ENCODE data around the gene UBTD2. TPM values are rescaled to one million over a fixed set of nuclear protein-coding genes. Genes with fewer than 3 reads are reported as not detected.
A peak's percentile ranks its signal among the peaks of the same experiment; 100 is the strongest.

The UBTD2 gene
- total RNA-seq, 1 experiment from 2014 or later, result 42.6 TPM

DNA sequence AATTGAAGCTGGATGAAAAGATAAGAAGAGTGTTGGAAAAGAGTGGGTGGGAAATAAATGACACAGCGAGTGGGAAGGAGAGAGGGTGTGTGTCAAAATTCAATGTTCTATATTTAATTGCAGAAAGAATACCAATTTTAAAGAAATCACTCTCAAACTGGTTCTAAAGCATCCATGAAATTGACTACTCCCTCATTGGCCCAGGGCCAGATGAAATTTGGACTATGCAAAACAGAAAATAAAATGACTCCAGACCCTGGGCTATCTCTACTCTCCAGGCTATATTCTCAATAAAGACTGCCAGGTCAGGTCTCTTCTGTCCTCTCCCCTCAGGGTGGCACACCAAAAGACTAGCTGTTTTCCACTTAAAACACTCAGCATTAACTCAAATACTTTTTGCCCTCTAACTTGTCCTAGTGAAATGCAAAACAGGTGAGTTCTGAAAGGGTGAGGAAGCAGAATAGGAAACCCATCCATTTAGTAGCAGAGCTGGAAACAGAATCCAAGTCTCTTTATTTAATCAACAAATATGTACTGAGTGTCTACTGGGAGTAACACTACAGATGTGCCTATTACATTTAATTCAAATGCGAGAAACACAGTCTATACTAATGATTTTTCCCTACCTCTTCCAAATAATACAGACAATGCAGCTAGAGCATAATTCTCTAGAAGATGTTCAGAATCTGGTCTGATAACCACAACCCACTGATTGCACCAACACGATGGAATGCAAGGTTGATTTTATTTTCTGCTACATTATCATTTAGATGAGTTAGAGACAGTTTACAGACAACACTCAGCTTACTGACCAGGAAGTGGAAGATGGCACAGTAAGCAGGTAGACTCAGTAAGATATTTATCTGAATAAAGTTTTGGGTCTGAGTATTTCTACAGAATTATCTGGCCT lies 47.5 kb downstream of the UBTD2 start:
- Histone ChIP-seq H3K4me2 (ENCODE audit: insufficient read depth, insufficient read length, low read length) (no peak overlapping the region), H2BK20ac (ENCODE audit: low read depth, low read length, poor library complexity, severe bottlenecking) (no peak overlapping the region), H2AFZ (ENCODE audit: low read length) (no peak overlapping the region), H2BK120ac (ENCODE audit: low read depth, low read length, poor library complexity, severe bottlenecking) (no peak overlapping the region), H3K23ac (ENCODE audit: insufficient read length, low read depth, low read length) (no peak overlapping the region), H3T11ph (ENCODE audit: low read length) (no peak overlapping the region), H3K23me2 (ENCODE audit: insufficient read length, low read depth, low read length, poor library complexity, severe bottlenecking) (no peaks in the 10 kb centered on the region), H3K9me3 (ENCODE audit: control insufficient read depth, low read depth, low read length) (no peaks in the 10 kb centered on the region), H3K18ac (ENCODE audit: insufficient read length, low read depth, low read length) (no peak overlapping the region), H3K9ac (ENCODE audit: extremely low read depth, insufficient read length, low read length) (no peak overlapping the region), H2BK12ac (ENCODE audit: insufficient read length, low read depth, low read length) (no peak overlapping the region), H4K8ac (replicated peaks; ENCODE audit: insufficient read length, low read depth, low read length) (no peak overlapping the region), H3K56ac (ENCODE audit: insufficient read length, low read depth, low read length) (no peak overlapping the region), H4K91ac (ENCODE audit: insufficient read length, low read depth, low read length) (no peak overlapping the region), H3K4ac (ENCODE audit: low read depth, low read length) (no peak overlapping the region), H2BK5ac (ENCODE audit: insufficient read length, low read length) (no peak overlapping the region), H3K27ac (ENCODE audit: insufficient read length, low read depth, low read length) (no peak overlapping the region), H3K79me2 (ENCODE audit: insufficient read depth, low read length) (peaks cover 9% of the 10 kb centered on the region; the same call in 1 of the 2 replicates), H3K27me3 (ENCODE audit: insufficient read depth, low read length) (no peaks in the 10 kb centered on the region), H3K79me1 (ENCODE audit: insufficient read depth, low read depth, low read length, poor library complexity, severe bottlenecking) (peaks cover 4% of the 10 kb centered on the region), H2BK15ac (ENCODE audit: low read depth, low read length) (no peak overlapping the region), H3K14ac (ENCODE audit: insufficient read depth, low read length) (no peak overlapping the region), H2AK5ac (ENCODE audit: insufficient read length, low read length) (no peak overlapping the region), H3K4me1 (ENCODE audit: insufficient read depth, low read length) (no peaks in the 10 kb centered on the region; the same call in 1 of the 2 replicates), H4K5ac (ENCODE audit: insufficient read length, low read depth, low read length) (no peak overlapping the region), H4K20me1 (ENCODE audit: control insufficient read depth, insufficient read depth, insufficient read length) (no peaks in the 10 kb centered on the region)
- 100% methylated on average over 1 of the region's 3 CpGs for WGBS (ENCODE audit: extremely low coverage, insufficient read length, low lambda C conversion rate)
- Mint-ChIP-seq H3K9me3 (no peaks in the 10 kb centered on the region), H3K4me1 (peaks cover 23% of the 10 kb centered on the region in 2 experiments), H3K4me3 (no peak overlapping the region), H3K36me3 (ENCODE audit: insufficient read depth in 1 of 3, low read depth in 3 of 3) (peaks cover 10 to 31% (median 26%) of the 10 kb centered on the region in 3 experiments; a peak in 6 of 7 replicates), H3K27ac (peak overlapping the region in 2 of 3 experiments; percentile 38 to 43; a peak in 3 of 7 replicates), H3K27me3 (ENCODE audit: low read depth) (no peaks in the 10 kb centered on the region)
- TF ChIP-seq, protein P1, sequence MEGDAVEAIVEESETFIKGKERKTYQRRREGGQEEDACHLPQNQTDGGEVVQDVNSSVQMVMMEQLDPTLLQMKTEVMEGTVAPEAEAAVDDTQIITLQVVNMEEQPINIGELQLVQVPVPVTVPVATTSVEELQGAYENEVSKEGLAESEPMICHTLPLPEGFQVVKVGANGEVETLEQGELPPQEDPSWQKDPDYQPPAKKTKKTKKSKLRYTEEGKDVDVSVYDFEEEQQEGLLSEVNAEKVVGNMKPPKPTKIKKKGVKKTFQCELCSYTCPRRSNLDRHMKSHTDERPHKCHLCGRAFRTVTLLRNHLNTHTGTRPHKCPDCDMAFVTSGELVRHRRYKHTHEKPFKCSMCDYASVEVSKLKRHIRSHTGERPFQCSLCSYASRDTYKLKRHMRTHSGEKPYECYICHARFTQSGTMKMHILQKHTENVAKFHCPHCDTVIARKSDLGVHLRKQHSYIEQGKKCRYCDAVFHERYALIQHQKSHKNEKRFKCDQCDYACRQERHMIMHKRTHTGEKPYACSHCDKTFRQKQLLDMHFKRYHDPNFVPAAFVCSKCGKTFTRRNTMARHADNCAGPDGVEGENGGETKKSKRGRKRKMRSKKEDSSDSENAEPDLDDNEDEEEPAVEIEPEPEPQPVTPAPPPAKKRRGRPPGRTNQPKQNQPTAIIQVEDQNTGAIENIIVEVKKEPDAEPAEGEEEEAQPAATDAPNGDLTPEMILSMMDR (conservative IDR thresholded peaks at IDR 0.05), result no peak
- no peak for DNase-seq
